ENCODE results near the gene DESI2.
"Not testable (repeated sequence)": the region's sequence is repeated elsewhere in the genome, so short reads cannot be mapped to it uniquely, and the experiment has no call there.

DNA sequence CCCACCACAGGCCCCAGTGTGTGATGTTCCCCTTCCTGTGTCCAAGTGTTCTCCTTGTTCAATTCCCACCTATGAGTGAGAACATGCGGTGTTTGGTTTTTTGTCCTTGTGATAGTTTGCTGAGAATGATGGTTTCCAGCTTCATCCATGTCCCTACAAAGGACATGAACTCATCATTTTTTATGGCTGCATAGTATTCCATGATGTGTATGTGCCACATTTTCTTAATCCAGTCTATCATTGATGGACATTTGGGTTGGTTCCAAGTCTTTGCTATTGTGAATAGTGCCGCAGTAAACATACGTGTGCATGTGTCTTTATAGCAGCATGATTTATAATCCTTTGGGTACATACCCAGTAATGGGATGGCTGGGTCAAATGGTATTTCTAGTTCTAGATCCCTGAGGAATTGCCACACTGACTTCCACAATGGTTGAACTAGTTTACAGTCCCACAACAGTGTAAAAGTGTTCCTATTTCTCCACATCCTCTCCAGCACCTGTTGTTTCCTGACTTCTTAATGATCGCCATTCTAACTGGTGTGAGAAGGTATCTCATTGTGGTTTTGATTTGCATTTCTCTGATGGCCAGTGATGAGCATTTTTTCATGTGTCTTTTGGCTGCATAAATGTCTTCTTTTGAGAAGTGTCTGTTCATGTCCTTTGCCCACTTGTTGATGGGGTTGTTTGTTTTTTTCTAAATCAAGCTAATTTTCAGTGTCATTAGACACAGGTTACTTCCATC lies 8.8 kb downstream of the DESI2 start:
- not testable (repeated sequence) for TF ChIP-seq TARDBP (IDR thresholded peaks at IDR 0.05); FOXA1 (IDR thresholded peaks at IDR 0.05); NFRKB (IDR thresholded peaks at IDR 0.05); FOXM1 (IDR thresholded peaks at IDR 0.05; ENCODE audit: borderline replicate concordance); SUZ12 (IDR thresholded peaks at IDR 0.05); ELF4 (IDR thresholded peaks at IDR 0.05)
- TF ChIP-seq, protein P1, sequence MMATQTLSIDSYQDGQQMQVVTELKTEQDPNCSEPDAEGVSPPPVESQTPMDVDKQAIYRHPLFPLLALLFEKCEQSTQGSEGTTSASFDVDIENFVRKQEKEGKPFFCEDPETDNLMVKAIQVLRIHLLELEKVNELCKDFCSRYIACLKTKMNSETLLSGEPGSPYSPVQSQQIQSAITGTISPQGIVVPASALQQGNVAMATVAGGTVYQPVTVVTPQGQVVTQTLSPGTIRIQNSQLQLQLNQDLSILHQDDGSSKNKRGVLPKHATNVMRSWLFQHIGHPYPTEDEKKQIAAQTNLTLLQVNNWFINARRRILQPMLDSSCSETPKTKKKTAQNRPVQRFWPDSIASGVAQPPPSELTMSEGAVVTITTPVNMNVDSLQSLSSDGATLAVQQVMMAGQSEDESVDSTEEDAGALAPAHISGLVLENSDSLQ (IDR thresholded peaks at IDR 0.05) = not testable (repeated sequence)

Data from HEK293T (cell line).